GM18868 (cell line): Measurements from ENCODE around the gene FGF14.

Source experiments
- ATAC-seq: cut with Tn5 transposase; IDR thresholded peaks from one replicate; pipeline ENCODE4 v1.9.1; 2021; ENCODE audit warnings: mild to moderate bottlenecking, moderate library complexity; ENCODE audit not compliant: unreplicated experiment

Gene FGF14

GRCh38 chr13:102000764-102001163 lies 401.1 kb downstream of the FGF14 start:
- ATAC-seq = no peak

GRCh38 chr13:101998129-101998528 lies 403.7 kb downstream of the FGF14 start:
- ATAC-seq = no peak

GRCh38 chr13:101996954-101997353 lies 404.9 kb downstream of the FGF14 start:
- ATAC-seq = no peak

GRCh38 chr13:101989798-101990350 lies 412.0 kb downstream of the FGF14 start:
- ATAC-seq = no peak

- ATAC-seq = no peak
Measured at GRCh38 chr13:101988140-101988539, 413.7 kb downstream of the FGF14 start.

DNA sequence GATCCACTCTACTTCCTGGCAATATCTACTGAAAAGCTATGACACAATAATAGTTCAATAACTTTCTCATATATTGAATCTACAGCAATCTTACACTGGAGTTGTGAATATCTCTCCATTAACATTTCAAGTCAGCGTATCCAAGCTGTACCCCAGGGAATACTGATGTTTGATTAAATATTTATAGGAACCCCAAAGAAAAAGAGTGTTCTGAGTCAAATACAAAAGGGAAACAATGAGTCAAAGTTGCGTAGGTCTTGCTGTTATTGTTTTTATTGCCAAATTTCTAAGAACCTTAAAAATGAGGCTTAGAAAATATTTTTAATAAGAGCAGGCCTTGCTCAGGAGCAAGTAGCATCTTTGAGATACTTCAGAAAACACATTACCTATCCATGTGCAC lies 415.5 kb downstream of the FGF14 start:
- ATAC-seq = no peak

DNA sequence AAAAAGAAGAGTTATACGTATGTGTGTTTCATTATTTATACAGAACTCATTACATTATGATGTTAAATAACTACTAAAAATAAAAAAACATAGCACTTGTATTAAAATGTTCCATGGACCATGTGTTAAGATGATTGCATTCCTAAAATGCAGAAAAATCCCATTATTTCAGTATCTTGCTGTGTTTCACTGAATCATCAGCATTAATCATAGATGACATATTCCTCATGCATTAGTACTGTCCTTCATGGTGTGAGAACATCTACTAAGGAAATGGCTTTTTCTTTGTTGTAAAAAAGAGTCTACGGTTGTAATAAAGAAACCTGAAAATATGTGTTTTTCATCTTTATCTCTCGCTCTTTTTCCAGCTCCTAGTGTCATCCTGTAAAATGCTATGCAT lies 416.5 kb downstream of the FGF14 start:
- ATAC-seq = no peak

DNA sequence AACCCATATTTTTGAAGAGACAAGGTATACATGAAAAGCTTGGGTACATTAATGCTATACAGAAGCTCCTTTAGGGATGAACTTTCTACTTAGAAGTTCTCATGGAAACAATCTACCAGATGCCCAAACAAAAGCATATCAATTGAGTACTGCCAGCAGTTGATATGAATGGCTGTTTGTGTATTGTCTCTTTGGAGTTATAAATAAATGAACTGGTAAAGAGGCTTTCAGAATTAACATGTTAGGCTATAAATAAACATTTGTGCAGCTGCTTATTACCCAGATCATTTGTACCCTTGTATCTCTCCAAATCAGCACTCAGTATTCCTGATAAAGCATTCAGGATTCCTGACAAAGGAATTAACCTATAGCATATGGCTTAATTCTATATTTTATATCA lies 418.9 kb downstream of the FGF14 start:
- ATAC-seq = no peak

- ATAC-seq = no peak
Measured at GRCh38 chr13:101979825-101980224, 422.0 kb downstream of the FGF14 start.

- no peak for ATAC-seq
Measured at GRCh38 chr13:101978552-101979315, 423.1 kb downstream of the FGF14 start.

- ATAC-seq = no peak
Measured at GRCh38 chr13:101977475-101977874, 424.4 kb downstream of the FGF14 start.

GRCh38 chr13:101972191-101972590 lies 429.7 kb downstream of the FGF14 start:
- ATAC-seq = no peak

- no peak for ATAC-seq
Measured at GRCh38 chr13:101970341-101970740, 431.5 kb downstream of the FGF14 start.

- no peak for ATAC-seq
Measured at GRCh38 chr13:101967781-101968180, 434.1 kb downstream of the FGF14 start.

DNA sequence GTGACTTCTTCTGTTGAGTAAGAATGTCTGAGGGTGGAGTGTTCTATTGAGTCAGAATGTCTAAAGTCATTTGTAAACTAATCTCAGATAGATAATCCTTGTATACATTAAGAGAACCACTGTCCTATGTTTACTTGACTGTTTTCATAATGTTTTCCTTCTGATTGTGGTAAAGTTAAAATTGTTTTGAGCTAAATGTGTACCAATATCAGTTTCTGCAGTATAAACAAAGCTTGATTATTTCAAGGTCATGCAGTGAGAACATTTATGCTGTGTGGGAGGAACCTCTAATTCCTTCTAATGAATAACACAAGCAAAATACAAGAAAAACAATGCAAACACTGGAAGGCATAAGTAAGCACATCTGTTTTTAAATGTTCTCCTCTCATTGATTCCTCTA lies 434.6 kb downstream of the FGF14 start:
- no peak for ATAC-seq

DNA sequence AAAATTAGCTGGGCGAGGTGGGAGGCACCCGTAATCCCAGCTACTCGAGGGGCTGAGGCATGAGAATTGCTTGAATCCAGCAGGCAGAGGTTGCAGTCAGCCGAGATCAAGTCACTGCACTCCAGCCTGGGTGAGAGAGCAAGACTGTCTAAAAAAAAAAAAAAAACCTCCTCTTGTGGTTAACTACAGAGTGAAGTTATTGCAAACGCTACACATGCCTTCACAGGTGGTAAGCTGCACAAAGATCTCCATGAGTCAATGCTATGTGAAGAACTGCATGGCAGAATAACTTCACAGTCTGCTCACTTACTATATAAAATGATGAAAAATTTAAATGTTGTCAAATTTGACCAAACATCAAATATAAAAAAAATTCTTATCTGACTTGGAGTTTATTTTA lies 436.8 kb downstream of the FGF14 start:
- ATAC-seq = no peak

- ATAC-seq = no peak
Measured at GRCh38 chr13:101959016-101959415, 442.8 kb downstream of the FGF14 start.

- peak; percentile 65 for ATAC-seq
Measured at GRCh38 chr13:101955764-101956163, 446.1 kb downstream of the FGF14 start.

DNA sequence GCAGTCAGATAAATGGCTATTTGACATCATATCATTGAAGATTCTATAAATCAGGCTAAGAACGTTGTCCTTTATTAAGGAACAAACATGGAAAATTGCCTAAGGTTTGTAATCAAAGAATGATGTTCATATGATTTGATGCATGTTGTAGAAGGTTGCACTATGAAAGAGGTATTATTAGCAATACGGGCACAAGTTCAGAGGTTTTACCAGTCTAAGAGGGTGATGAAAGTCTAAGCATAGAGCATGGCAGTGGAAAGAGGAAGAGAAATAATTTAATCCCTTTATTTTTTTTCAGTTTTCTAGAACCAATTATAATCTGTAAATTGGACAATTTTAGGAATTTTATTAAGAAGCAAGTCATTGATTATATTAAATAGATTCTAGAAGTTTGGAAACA lies 450.7 kb downstream of the FGF14 start:
- no peak for ATAC-seq

DNA sequence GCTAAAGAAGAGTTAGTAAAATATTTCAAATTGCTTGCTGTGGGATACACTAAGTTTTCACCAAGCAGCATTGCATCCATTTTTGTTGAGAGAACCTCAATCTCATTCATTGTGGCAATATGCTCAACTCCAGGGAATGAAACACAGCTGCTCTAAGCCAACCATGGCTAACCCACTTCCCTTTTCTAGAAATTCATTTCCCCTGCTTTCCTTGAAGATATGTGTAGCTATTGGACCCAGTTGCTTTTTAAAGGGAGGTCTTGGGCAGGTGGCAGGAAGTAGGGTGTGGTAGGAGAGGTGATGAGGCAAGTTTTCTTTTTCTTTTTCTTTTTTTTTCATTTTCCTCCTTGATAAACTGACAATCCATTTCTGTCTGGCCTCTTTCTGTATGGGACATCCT lies 452.2 kb downstream of the FGF14 start:
- no peak for ATAC-seq

- ATAC-seq = no peak
Measured at GRCh38 chr13:101946401-101946800, 455.4 kb downstream of the FGF14 start.

DNA sequence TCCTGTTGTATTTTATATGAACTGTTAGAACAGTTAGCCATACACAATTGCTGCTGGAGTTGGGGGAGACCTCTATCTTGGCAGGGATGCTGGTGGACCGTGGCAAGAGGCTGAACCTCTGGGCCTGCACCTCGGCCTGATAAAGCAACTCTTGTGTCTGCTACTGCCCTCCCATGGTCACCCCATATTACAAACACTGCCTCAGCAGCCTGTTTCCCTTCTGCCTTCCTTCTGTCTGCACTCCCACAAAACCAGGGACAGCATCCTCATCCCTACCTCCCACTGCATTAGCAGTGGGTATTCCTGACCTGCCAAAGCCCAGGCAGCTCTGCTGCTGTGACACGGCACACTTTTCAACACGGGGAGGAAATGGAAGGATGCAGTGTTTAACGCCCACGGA lies 456.4 kb downstream of the FGF14 start:
- ATAC-seq = no peak

DNA sequence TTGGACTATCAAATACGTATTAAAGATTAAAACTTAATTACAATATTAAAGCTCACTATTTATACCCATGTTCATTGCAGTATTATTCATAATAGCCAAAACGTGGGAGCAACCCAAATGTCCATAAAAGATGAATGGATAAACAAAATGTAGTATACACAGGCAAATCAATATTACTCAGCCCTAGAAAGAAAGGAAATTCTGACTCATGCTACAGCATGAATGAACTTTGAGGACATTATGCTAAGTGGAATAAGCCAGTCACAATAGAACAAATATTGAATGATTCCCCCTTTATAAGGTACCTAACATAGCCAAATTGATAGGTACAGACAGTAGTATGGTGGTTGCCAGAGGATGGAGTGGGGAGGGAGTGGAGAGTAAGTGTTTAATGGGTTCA lies 457.3 kb downstream of the FGF14 start:
- ATAC-seq = no peak
